Gastroesophageal sphincter (tissue), 4 donors: ENCODE data around the gene MYL2. TPM values are rescaled to one million over a fixed set of nuclear protein-coding genes. Genes with fewer than 3 reads are reported as not detected.

ENCODE experiments used
- ATAC-seq: fragments of 150-250 bp; one replicate; pipeline ENCODE4 v1.9.1; 2016; ENCODE audit warnings: mild to moderate bottlenecking, moderate library complexity
- H3K27ac ChIP-seq, 4 donors: fragments of 200-600 bp; sonication (generic) in 3 of 4; 1 replicate in 3 of 4; 2 replicates in 1 of 4; pipeline ENCODE4 v1.5.1; 2016 to 2019
- H3K27me3 ChIP-seq: fragments of 200-600 bp; sonication (generic); one replicate; pipeline ENCODE4 v1.5.1; 2019
- H3K36me3 ChIP-seq, 2 donors: fragments of 200-600 bp; sonication (generic); one replicate each; pipeline ENCODE4 v1.5.1; 2019; ENCODE audit warnings: control low read depth in 1 of 2
- H3K4me1 ChIP-seq, 3 donors: fragments of 200-600 bp; sonication (generic); 1 replicate in 2 of 3; 2 replicates in 1 of 3; pipeline ENCODE4 v1.5.1; 2016 to 2019; ENCODE audit warnings: control low read depth in 2 of 3
- H3K4me3 ChIP-seq, 2 donors: fragments of 200-600 bp; sonication (generic); one replicate each; pipeline ENCODE4 v1.5.1; 2019; ENCODE audit warnings: mild to moderate bottlenecking in 1 of 2, moderate library complexity in 1 of 2
- H3K9me3 ChIP-seq, 3 donors: fragments of 200-600 bp; sonication (generic); one replicate each; pipeline ENCODE4 v1.5.1; 2017 to 2019; ENCODE audit warnings: control low read depth in 2 of 3
- EP300 ChIP-seq: sonication (generic); formaldehyde crosslinking; IDR thresholded peaks from one replicate; pipeline ENCODE4 v1.6.1; 2017; ENCODE audit warnings: antibody characterized with exemption, mild to moderate bottlenecking
- POLR2A ChIP-seq, 2 donors: fragments of 450-650 bp; IDR thresholded peaks; one replicate each; pipeline ENCODE4 v1.6.1; 2017; ENCODE audit warnings: antibody characterized with exemption in 2 of 2, mild to moderate bottlenecking in 2 of 2, moderate library complexity in 1 of 2
- POLR2AphosphoS5 ChIP-seq: sonication (generic); formaldehyde crosslinking; IDR thresholded peaks from one replicate; pipeline ENCODE4 v1.6.1; 2017; ENCODE audit warnings: antibody characterized with exemption
- WGBS, 2 donors: methylation state at CpG; one replicate each; pipeline ENCODE4 v1.1.5; 2018; ENCODE audit warnings: low coverage in 1 of 2; 5-methylcytosine and 5-hydroxymethylcytosine counted together
- total RNA-seq, 4 donors: library from RNA; depleted of rRNA; stranded (reverse); fragments of >200 nt; gene quantifications; one replicate each; pipeline ENCODE4 v1.1.0, GENCODE V29; 2016
- TF ChIP-seq, protein P1 (sequence below), 4 experiments: fragments of 200-600 bp in 2 of 4; fragments of 450-650 bp in 2 of 4; sonication (generic) in 1 of 4; IDR thresholded peaks; one replicate each; pipeline ENCODE4 v1.5.1; 2017 to 2019; ENCODE audit warnings: antibody characterized with exemption in 4 of 4, mild to moderate bottlenecking in 2 of 4, moderate library complexity in 2 of 4

MYL2 gene
- total RNA-seq, 4 donors from 2014 or later, result not detected

DNA sequence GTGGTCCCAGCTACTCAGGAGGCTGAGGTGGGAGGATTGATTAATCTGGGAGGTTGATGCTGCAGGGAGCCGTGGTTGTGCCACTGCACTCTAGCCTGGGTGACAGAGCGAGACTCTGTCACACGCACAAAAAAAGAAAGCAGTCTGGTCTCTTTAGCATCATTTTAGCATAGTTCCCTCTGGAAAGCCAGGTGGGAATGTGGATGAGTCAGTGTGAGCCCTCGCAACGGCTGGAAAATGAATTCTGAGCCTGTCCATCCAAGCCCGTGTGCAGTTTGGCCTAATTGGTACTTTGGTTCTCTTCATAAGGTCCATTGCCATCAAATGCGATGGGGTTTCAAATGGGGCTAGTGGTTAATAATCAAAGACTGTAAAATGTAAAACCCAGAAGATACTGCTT is 2.4 kb downstream of the MYL2 start:
- no peak for ATAC-seq
- no peak overlapping the region for H3K4me3 ChIP-seq
- H3K9me3 ChIP-seq, result no peaks in the 10 kb centered on the region
- 72 to 83% methylated on average over 4 of the region's 7 CpGs for WGBS, 2 donors
- TF ChIP-seq POLR2AphosphoS5, result no peak
- peaks cover 34% of the 10 kb centered on the region for H3K27me3 ChIP-seq
- no peaks in the 10 kb centered on the region for H3K4me1 ChIP-seq
- H3K27ac ChIP-seq, result no peak overlapping the region
- H3K36me3 ChIP-seq, result no peaks in the 10 kb centered on the region

DNA sequence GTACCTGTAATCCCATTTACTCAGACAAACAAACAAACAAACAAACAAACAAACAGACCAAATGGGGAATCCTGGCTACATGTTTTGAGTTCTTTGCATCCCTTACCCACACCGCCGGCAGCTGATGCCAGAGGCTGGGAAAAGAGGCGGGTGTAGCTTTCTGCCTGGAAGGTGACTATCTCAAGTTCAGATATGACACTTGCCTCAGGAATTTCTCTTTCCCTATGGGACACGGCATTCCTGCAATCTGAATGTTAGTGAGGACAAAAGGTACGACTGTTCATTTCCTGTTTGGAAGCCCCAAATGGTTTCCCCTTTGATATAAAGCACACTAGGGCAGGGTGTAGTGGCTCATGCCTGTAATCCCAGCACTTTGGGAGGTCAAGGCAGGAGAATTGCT is 2.9 kb downstream of the MYL2 start:
- ATAC-seq, result no peak
- WGBS, 2 donors, result 33 to 60% methylated on average over 1 to 5 of the region's 5 CpGs
- TF ChIP-seq EP300, result no peak
- TF ChIP-seq POLR2A (IDR thresholded peaks at IDR 0.05), result no peak
- TF ChIP-seq POLR2AphosphoS5, result no peak
- TF ChIP-seq, protein P1, sequence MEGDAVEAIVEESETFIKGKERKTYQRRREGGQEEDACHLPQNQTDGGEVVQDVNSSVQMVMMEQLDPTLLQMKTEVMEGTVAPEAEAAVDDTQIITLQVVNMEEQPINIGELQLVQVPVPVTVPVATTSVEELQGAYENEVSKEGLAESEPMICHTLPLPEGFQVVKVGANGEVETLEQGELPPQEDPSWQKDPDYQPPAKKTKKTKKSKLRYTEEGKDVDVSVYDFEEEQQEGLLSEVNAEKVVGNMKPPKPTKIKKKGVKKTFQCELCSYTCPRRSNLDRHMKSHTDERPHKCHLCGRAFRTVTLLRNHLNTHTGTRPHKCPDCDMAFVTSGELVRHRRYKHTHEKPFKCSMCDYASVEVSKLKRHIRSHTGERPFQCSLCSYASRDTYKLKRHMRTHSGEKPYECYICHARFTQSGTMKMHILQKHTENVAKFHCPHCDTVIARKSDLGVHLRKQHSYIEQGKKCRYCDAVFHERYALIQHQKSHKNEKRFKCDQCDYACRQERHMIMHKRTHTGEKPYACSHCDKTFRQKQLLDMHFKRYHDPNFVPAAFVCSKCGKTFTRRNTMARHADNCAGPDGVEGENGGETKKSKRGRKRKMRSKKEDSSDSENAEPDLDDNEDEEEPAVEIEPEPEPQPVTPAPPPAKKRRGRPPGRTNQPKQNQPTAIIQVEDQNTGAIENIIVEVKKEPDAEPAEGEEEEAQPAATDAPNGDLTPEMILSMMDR (IDR thresholded peaks at IDR 0.05), result no peak

DNA sequence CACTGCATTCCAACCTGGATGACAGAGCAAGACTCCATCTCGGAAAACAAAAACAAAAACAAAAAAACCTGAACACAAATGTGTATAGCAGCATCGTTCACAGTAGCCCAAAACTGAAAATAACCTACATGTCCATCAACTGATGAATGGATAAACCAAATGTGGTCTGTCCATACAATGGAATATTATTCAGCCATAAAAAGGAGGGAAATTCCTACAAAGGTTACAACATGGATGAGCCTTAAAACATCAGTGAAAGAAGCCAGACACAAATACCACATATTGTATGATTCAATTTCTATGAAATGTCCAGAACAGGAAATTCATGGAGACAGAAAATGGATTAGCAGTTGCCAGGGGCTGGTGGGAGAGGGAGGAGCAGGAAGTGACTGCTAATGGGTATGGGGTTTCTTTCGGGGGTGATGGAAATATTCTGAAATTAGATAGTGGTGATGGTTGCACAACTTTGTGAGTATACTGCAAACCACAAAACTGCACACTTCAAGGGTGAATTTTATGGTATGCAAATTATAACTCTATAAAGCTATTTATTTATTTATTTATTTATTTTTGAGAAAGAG is 4.0 kb downstream of the MYL2 start:
- Histone ChIP-seq H3K27ac (no peak overlapping the region), H3K4me1 (no peaks in the 10 kb centered on the region), H3K36me3 (no peaks in the 10 kb centered on the region), H3K9me3 (no peaks in the 10 kb centered on the region), H3K4me3 (no peak overlapping the region), H3K27me3 (peaks cover 24% of the 10 kb centered on the region)
- WGBS, 2 donors, result 81 to 83% methylated on average over 2 to 3 of the region's 3 CpGs
- TF ChIP-seq POLR2AphosphoS5 (no peak), EP300 (no peak), POLR2A (IDR thresholded peaks at IDR 0.05) (no peak)
- TF ChIP-seq, protein P1 (IDR thresholded peaks at IDR 0.05), result no peak
- ATAC-seq, result no peak

More for the DNA sequence above, 2.9 kb downstream of the MYL2 start:
- no peak overlapping the region for H3K27ac ChIP-seq
- H3K4me1 ChIP-seq, result no peaks in the 10 kb centered on the region
- no peaks in the 10 kb centered on the region for H3K9me3 ChIP-seq
- peaks cover 29% of the 10 kb centered on the region for H3K27me3 ChIP-seq
- no peak overlapping the region for H3K4me3 ChIP-seq
- H3K36me3 ChIP-seq, result no peaks in the 10 kb centered on the region

DNA sequence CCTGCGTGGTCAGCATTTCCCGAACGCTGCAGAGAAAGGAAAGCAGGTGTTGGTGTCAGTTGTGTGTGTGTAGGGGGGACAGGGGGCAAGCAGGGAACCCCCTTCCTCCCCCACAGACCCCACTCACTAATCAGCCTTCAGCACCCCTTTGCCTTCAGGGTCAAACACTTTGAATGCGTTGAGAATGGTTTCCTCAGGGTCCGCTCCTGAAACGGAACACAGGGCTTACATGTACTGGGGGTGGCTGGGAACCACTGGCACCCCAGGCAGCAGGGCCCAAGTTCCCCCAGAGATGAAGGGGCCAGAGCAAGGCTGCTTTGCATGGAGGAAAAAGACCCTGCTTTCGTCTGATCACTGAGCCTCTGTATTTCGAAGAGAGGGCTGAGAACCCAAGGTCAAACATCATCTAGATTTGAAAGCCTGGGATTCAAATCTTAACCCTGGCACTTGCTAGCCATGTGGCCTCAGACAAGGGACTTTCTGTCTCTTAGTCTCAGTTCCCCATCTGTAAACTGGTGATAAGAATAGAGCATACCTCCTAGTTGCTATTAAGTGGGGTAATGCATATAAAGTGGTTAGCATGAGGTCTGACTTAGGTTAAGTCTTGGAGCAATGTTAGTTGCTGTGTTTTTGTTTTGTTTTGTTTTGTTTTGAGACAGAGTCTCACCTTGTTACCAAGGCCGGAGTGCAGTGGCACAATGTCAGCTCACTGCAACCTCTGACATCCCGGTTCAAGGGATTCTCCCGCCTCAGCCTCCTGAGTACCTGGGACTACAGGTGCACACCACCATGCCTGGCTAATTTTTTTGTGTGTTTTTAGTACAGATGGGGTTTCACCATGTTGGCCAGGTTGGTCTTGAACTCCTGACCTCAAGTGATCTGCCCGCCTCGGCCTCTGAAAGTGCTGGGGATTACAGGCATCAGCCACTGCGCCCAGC is 7.0 kb downstream of the MYL2 start:
- WGBS, 2 donors, result 76% methylated on average over 7 to 8 of the region's 14 CpGs
- Histone ChIP-seq H3K4me1 (no peaks in the 10 kb centered on the region), H3K27ac (no peak overlapping the region), H3K9me3 (no peaks in the 10 kb centered on the region), H3K36me3 (no peaks in the 10 kb centered on the region), H3K4me3 (no peak overlapping the region), H3K27me3 (peaks cover 20% of the 10 kb centered on the region)
- no peak for ATAC-seq
- no peak for TF ChIP-seq EP300
- TF ChIP-seq POLR2A (IDR thresholded peaks at IDR 0.05), result no peak
- TF ChIP-seq, protein P1 (IDR thresholded peaks at IDR 0.05), result no peak
- TF ChIP-seq POLR2AphosphoS5, result no peak

DNA sequence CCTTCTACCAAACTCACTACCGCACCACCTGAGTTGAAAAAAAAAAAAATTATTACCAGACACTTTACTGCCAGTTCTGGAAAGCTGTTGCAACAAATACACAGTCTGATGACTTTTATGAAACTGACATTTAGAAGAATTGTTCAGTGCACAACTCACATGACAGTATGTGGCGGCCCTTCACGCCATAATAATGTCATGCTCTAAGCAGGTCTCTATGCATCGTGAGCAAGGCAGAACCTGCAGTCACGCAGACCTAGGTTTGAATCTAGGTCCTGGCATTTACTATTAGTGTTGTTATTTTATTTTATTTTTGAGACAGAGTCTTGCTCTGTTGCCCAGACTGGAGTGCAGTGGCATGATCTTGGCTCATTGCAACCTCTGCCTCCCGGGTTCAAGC is 8.1 kb downstream of the MYL2 start:
- no peak for TF ChIP-seq POLR2A (IDR thresholded peaks at IDR 0.05)
- TF ChIP-seq, protein P1 (IDR thresholded peaks at IDR 0.05), result no peak
- TF ChIP-seq EP300, result no peak
- TF ChIP-seq POLR2AphosphoS5, result no peak
- 78 to 80% methylated on average over 1 to 6 of the region's 6 CpGs for WGBS, 2 donors
- H3K27ac ChIP-seq, result no peak overlapping the region

More for the DNA sequence above, 8.1 kb downstream of the MYL2 start:
- Histone ChIP-seq H3K27me3 (peaks cover 20% of the 10 kb centered on the region), H3K9me3 (no peaks in the 10 kb centered on the region), H3K36me3 (no peaks in the 10 kb centered on the region), H3K4me3 (no peak overlapping the region), H3K4me1 (no peaks in the 10 kb centered on the region)
- no peak for ATAC-seq
